Embryonic facial prominence (tissue), 1 donor: ENCODE data around the gene ROBO1.
"Not testable (repeated sequence)": the region's sequence is repeated elsewhere in the genome, so short reads cannot be mapped to it uniquely, and the experiment has no call there.

Experiments used
- DNase-seq: peaks from one replicate; pipeline ENCODE4 v3.0.0-alpha.2; 2016; ENCODE audit errors: extremely low spot score

Gene ROBO1

DNA sequence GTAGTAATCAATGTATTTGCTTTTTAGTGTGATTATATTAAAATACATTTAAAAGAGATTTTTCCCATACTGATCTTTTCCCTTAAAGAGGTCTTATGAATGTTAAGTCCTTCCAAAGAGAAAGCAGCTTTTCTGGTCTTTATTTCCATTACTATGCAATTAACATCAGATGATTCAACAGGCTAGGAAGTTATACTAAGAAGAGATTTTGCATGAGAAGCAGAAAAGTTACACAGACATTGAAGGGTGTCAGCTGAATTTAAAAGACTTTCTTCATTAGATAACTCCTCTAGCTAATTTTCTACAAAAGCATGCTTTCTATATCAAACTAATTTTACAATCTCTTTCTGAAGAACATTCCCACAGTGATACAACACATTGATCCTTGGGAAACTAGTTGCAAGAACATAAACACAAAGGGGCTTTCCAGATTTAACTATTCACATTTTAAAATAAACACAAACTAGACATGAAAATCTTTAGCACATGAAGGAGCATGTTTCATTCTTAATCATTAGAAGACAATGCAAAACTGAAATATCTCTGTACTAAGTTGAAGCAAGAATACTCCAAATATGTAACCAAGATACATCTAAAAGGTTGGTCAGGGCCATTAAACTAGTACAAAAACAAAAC, 965.8 kb downstream of the ROBO1 start:
- DNase-seq: no peak

DNA sequence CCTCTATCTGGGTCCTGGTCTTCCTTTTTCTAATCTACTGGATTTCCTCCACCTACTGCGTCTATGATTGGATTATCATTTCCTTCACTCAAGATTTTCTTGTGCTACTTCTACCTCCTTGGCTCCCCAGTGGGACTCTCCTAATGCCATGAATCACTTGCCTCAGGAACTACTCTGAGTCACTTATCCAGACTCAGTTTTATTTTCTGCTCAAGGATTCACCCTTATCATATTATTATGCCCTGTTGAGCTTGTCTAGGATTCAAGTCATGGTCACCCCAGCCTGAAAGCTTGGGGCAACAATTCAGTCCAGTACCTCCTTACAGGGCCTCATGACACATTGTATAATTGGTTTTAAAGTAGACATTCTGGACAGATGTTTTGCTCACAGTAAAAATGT, 968.1 kb downstream of the ROBO1 start:
- no peak for DNase-seq

- DNase-seq: no peak
These were observed 969.4 kb downstream of the ROBO1 start for GRCh38 chr3:78798266-78798832.

DNA sequence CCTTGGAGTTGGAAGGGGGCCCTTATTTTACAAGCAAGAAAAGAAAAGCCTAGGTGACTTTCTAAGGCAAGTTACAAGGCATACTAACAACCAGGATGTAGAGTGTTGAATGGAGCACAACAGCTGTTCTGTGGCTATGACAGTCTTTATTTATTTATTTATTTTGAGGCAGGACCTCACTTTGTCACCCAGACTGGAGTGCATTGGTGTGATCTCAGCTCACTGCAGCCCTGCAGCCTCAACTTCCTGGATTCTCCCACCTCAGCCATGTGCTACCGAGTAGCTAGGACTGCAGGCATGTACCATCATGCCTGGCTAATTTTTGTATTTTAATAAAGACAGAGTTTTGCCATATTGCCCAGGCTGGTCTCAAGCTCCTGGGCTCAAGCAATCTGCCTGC, 973.4 kb downstream of the ROBO1 start:
- DNase-seq: no peak

DNA sequence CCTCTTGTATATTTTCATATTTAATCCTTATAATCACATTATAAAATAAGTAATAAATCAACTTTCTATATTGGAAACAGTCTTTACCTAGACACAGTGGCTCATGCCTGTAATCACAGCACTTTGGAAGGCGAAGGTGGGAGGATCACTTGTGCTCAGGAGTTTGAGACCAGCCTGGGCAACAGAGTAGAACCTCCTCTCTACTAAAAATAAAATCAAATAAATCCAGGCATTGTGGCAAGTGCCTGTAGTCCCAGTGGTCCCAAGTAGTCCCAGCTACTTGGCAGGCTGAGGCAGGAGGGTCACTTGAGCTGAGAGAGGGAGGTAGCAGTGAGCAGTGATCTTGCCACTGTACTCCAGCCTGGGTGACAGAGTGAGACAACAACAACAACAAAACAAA, 975.1 kb downstream of the ROBO1 start:
- no peak for DNase-seq

DNA sequence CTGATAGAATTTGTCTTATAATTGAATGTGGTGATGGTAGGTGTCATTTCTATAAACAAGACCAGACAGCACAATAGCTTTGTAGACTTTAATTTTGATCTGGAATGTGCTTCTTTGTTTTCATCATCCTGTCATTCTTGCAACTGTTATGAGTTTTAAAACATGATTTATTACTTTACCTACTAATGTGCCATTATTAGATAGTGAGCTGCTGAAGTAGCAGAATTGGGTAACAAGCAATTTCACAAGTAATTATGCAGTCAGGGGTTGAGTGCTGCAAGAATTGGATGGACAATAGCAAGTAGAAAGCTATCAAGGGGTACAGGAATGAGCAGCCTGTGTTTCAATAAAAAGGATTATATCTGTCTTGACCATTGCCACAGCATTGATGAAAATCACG, 975.6 kb downstream of the ROBO1 start:
- no peak for DNase-seq

DNA sequence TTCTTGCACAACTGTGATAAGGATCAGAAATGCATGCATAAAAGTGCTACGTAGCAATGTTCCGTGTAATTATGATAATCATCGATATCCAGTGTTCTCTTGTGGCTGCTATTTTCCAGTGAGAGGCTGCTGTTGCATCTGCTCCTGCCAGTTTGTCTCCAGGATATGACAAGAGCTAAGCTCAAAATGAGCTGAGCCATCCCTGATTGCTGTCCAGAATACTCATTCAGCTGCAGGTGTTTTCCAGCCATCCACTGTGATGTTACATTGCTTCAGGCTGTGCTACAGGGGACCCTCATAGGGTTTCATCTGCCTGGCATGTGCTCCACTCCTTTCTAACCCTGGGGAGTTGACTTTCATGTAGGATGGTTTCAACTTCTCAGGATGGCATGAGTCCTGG, 976.0 kb downstream of the ROBO1 start:
- no peak for DNase-seq

DNA sequence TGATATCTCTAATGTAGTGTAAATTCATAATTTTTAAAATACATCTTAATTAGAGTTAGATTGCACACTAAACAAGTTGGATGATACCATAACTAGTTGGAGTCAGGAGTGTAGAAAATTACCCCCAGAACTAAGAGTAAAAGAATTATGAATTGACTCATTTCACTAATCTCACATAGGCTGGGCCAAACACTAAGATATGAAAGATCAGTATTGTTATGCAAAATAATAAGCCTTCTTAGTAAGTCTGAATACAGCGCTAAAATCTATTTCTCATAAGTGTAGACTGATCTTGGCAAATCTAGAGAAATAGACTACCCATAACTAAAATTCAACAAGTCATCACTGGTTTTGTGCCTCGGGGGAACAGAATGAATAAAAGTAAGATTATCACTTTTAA, 979.0 kb downstream of the ROBO1 start:
- DNase-seq: no peak

DNA sequence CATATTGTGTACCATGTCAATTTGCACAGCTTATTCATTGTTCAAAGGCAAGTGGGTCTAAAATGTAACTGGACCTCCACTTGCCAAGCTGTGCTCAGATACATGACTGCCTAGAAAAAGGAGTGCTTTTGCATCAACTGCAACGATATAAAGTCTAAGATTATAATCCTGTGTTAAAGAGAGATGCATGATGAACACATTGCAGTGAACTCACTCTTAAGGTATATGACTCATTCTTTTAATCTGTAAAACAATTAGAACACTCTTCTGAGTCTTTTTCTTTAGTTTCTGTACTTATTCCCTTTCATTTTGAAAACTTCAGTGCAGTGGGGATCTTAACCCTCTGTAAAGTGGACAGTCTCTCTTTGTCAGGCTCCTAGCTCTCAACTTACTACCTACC, 982.8 kb downstream of the ROBO1 start:
- DNase-seq: no peak

GRCh38 chr3:78781351-78781750, 986.4 kb downstream of the ROBO1 start:
- DNase-seq: no peak

- DNase-seq: no peak
These were observed 1001.9 kb downstream of the ROBO1 start for GRCh38 chr3:78765671-78766485.

GRCh38 chr3:78764634-78765033, 1003.2 kb downstream of the ROBO1 start:
- DNase-seq: no peak

DNA sequence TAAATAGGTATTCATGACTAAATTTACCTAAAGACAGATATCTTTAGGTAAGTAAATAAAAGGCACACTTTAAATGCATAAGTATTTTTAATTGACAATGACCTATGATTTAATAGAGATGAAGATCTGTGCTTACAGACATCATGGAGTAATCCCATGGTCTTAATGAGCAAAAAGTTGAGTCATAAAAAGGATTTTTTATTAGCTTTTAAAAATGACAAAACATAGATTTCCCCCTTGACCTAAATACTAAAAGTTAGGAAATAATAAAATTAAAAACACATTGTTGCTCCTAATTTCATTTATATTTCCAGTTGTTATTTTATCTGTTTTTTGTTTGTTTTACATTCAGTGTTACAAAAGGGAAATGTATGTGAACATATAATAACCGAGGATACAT, 1005.7 kb downstream of the ROBO1 start:
- no peak for DNase-seq

GRCh38 chr3:78761126-78761525, 1006.7 kb downstream of the ROBO1 start:
- no peak for DNase-seq

- DNase-seq: no peak
These were observed 1010.1 kb downstream of the ROBO1 start for GRCh38 chr3:78757731-78758130.

DNA sequence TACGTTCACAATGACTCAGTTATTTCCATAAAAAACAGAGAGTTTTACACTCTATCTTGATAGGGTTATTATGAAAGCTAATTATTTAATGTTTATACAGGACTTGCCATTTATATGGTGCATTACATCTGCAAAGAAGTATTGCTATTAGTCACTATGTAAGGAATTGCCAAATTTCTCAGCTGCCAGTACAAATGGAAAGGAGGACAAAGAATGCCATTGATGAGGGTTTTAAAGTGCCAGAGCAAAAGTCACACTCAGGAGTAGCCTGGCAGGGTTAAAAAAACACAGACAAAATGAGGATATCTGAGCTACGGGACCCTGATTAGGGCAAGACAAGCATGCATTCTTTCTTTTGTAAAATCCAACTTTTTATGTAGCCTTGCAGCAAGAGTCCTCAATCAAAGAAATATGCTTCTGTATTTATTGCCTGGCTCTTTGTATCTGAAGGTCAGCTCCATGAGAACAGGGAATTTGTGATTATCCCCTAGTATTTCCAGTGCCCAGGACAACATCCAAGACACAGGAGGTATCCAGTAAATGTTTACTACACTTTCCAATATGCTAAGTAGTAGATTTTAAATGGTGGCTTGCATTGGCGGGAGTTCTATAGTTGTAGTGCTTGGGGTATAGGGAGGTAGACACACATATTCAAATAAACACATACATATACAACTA, 1013.6 kb downstream of the ROBO1 start:
- DNase-seq: no peak

DNA sequence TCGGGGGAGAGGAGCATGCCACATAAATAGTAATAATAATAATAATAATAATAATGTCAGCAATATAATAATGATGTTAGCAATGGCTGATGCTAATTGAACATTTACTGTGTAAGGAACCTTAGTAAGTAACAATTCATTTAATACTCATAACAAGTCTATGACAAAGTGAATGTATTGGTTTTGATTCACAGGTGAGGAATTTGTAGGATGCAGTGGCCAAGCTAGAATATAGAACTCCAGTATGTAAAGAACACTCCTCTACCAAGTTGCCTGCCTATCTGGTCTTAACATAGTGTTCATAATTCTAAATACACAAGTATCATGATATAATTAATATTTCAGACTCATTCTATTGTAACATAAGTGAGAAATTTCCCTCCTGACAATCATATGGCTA, 1016.5 kb downstream of the ROBO1 start:
- DNase-seq: no peak

DNA sequence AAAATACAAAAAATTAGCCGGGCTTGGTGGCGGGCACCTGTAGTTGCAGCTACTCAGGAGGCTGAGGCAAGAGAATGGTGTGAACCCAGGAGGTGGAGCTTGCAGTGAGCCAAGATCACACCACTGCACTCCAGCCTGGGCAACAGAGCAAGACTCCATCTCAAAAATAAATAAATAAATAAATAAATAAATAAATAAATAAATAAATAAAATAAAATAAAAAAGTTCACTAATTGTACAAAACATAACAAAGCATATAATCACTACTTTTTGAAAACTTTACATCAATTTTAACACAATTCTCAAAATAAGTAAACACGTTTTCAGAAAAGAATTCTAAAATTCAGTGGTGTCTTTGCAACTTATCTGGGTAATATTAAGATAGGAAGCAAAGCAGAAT, 1017.5 kb downstream of the ROBO1 start:
- DNase-seq: not testable (repeated sequence)

- DNase-seq: no peak
These were observed 1018.7 kb downstream of the ROBO1 start for GRCh38 chr3:78749056-78749455.

DNA sequence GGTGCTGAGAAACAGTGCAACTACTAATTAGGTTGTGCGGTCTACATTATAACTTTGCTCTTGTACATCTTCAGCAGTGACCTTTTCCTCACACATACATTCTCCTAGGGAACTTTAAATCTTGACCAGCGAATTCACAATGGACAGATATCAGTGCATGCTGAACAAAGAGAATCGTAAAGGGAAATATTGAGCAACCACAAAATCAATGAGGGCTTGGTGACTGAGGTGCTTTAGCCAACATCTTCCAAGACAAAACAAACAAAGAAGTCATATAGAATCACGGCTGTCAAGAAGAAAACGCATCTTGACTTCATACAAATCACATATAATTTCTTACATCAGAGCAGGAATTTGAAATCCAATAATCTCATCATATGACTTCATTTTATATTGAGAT, 1022.0 kb downstream of the ROBO1 start:
- DNase-seq: no peak

- DNase-seq: no peak
These were observed 1025.3 kb downstream of the ROBO1 start for GRCh38 chr3:78742491-78742890.

- DNase-seq: no peak
These were observed 1025.8 kb downstream of the ROBO1 start for GRCh38 chr3:78742041-78742440.
